K562 (cell line): ENCODE measurements around the gene KNCN. TPM values are rescaled to one million over a fixed set of nuclear protein-coding genes. Genes with fewer than 3 reads are reported as not detected.

Experiments used
- AFF1 ChIP-seq, 2 experiments: fragments of 450-650 bp; IDR thresholded peaks; 2 replicates each; pipeline ENCODE4 v1.6.1; 2018; ENCODE audit warnings: mild to moderate bottlenecking in 2 of 2, low read depth in 1 of 2; ENCODE audit not compliant: partially characterized antibody in 2 of 2
- ATF3 ChIP-seq, 2 experiments: fragments of 450-650 bp in 1 of 2; sonication (generic) in 1 of 2; formaldehyde crosslinking in 1 of 2; IDR thresholded peaks in 1 of 2; conservative IDR thresholded peaks in 1 of 2; 2 replicates each; pipeline versions ENCODE4 v1.6.1 to v1.8.1; 2016 to 2023; ENCODE audit warnings: mild to moderate bottlenecking in 2 of 2, moderate library complexity in 2 of 2, inconsistent platforms in 1 of 2, missing genetic modification reagents in 1 of 2
- FOS ChIP-seq: IDR thresholded peaks from 3 replicates; pipeline ENCODE4 v1.6.1; 2011; ENCODE audit not compliant: insufficient read length; ENCODE audit errors: extremely low read depth
- KAT8 ChIP-seq: fragments of 450-650 bp; IDR thresholded peaks from 2 replicates; pipeline ENCODE4 v1.6.1; 2016; ENCODE audit warnings: low read depth, mild to moderate bottlenecking
- KDM1A ChIP-seq, 2 experiments: fragments of 450-650 bp; IDR thresholded peaks; 2 replicates each; pipeline ENCODE4 v1.6.1; 2016; ENCODE audit warnings: mild to moderate bottlenecking in 2 of 2
- MAFF ChIP-seq: IDR thresholded peaks from 2 replicates; pipeline ENCODE4 v1.6.1; 2012; ENCODE audit warnings: low read length, improper control_type of control experiment
- RBM22 ChIP-seq: fragments of 200-400 bp; formaldehyde crosslinking; IDR thresholded peaks from 2 replicates; pipeline ENCODE4 v1.6.1; 2018; ENCODE audit warnings: low read length, low read depth; ENCODE audit not compliant: poor library complexity, severe bottlenecking
- SMC3 ChIP-seq: conservative IDR thresholded peaks from 2 replicates; pipeline ENCODE4 v1.6.1; 2011; ENCODE audit warnings: low read depth, low read length, improper control_type of control experiment; ENCODE audit not compliant: insufficient read depth
- SRSF3 ChIP-seq: fragments of 200-400 bp; formaldehyde crosslinking; IDR thresholded peaks from 2 replicates; pipeline ENCODE4 v1.6.1; 2016; ENCODE audit warnings: mild to moderate bottlenecking, low read length, moderate library complexity; ENCODE audit not compliant: insufficient read depth
- ZBTB43 ChIP-seq: sonication (generic); formaldehyde crosslinking; IDR thresholded peaks from 2 replicates; pipeline ENCODE4 v1.8.0; 2023; ENCODE audit warnings: mild to moderate bottlenecking, missing genetic modification reagents
- ZNF384 ChIP-seq: IDR thresholded peaks from 2 replicates; pipeline ENCODE4 v1.6.1; 2012; ENCODE audit warnings: low read depth, low read length, improper control_type of control experiment
- ZNF398 ChIP-seq: fragments of 250-450 bp; sonication (Bioruptor Pico); IDR thresholded peaks from 2 replicates; pipeline ENCODE4 v1.8.0; 2021; ENCODE audit warnings: moderate library complexity, mild to moderate bottlenecking, inconsistent platforms
- ZNF551 ChIP-seq: fragments of 250-450 bp; sonication (Bioruptor Pico); IDR thresholded peaks from 2 replicates; pipeline ENCODE4 v1.5.0; 2021; ENCODE audit warnings: mild to moderate bottlenecking, moderate library complexity
- polyA plus RNA-seq, 8 experiments: library from polyadenylated mRNA; depleted of rRNA in 4 of 8; stranded (reverse) in 5 of 8; unstranded in 3 of 8; fragments of >200 nt; fragmentation: Nextera tagmentation in 2 of 8; fragmentation: Illumina TruSeq in 1 of 8; extraction: Ambion mirVana in 2 of 8; extraction: Trizol in 1 of 8; gene quantifications; 2 replicates each; pipeline versions ENCODE4 v1.2.1 to v1.2.3, GENCODE V29; 2011 to 2014; ENCODE audit warnings: inconsistent platforms in 1 of 8, missing spikeins in 1 of 8
- total RNA-seq, 7 experiments: library from RNA; depleted of rRNA in 6 of 7; stranded (reverse); fragments of >200 nt in 6 of 7; fragmentation: Illumina TruSeq in 2 of 7; extraction: Trizol in 2 of 7; gene quantifications; 2 replicates each; pipeline versions ENCODE4 v1.2.1 to v1.2.3, GENCODE V29; 2011 to 2021; ENCODE audit warnings: low replicate concordance in 1 of 7
- TF ChIP-seq, protein P1 (sequence below): fragments of 450-650 bp; IDR thresholded peaks from 2 replicates; pipeline ENCODE4 v1.6.1; 2016; ENCODE audit warnings: low read depth, mild to moderate bottlenecking, moderate library complexity
- TF ChIP-seq, protein P2 (sequence below): fragments of 450-650 bp; IDR thresholded peaks from 2 replicates; pipeline ENCODE4 v1.6.1; 2014; ENCODE audit warnings: low read depth, mild to moderate bottlenecking, moderate library complexity, borderline replicate concordance

The KNCN gene
- total and polyA plus RNA-seq, 9 of the 15 experiments (the other 6 are each of a cell fraction or from before 2014, with no cell fraction given) = not detected

DNA sequence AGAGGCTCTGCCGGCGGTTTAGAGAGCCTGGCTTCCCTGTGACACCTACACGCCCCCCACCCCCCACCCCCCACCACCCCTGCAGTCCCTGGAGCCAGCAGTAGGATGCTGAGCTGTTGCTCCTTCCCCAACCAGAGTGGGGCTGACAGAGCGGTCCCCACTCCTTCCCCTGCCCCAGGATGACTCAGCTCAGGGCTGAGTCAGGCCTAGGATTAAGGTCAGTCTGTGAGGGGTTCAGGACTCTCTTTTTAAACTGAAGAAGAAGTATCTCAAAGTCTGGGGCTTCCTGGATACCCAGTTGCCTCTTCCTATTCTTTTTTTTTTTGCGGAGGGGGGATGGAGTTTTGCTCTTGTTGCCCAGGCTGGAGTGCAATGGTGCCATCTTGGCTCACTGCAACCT lies 42.7 kb downstream of the KNCN start (continued):
- TF ChIP-seq ATF3 (IDR thresholded peaks at IDR 0.05) (peak; percentile 91), ATF3 (CRISPR knock-in tag; conservative IDR thresholded peaks at IDR 0.05) (no peak), KDM1A (IDR thresholded peaks at IDR 0.05) (no peak), ZBTB43 (no peak), FOS (peak; percentile 63), AFF1 (IDR thresholded peaks at IDR 0.05; ENCODE audit: low read depth in 1 of 2, partially characterized antibody in 2 of 2) (no peak), ZNF384 (no peak), RBM22 (no peak), KAT8 (no peak), ZNF551 (CRISPR knock-in tag) (no peak), SMC3 (no peak), SRSF3 (no peak), MAFF (peak; percentile 81), ZNF398 (CRISPR knock-in tag) (no peak)
- TF ChIP-seq, protein P1, sequence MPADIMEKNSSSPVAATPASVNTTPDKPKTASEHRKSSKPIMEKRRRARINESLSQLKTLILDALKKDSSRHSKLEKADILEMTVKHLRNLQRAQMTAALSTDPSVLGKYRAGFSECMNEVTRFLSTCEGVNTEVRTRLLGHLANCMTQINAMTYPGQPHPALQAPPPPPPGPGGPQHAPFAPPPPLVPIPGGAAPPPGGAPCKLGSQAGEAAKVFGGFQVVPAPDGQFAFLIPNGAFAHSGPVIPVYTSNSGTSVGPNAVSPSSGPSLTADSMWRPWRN = no peak
- TF ChIP-seq, protein P2, sequence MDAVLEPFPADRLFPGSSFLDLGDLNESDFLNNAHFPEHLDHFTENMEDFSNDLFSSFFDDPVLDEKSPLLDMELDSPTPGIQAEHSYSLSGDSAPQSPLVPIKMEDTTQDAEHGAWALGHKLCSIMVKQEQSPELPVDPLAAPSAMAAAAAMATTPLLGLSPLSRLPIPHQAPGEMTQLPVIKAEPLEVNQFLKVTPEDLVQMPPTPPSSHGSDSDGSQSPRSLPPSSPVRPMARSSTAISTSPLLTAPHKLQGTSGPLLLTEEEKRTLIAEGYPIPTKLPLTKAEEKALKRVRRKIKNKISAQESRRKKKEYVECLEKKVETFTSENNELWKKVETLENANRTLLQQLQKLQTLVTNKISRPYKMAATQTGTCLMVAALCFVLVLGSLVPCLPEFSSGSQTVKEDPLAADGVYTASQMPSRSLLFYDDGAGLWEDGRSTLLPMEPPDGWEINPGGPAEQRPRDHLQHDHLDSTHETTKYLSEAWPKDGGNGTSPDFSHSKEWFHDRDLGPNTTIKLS = no peak
